WI38 (cell line): ENCODE results near the gene TPK1.

Experiments used
- H3K4me3 ChIP-seq: 2 replicates; pipeline ENCODE4 v1.5.1; 2011; ENCODE audit warnings: low read depth, mild to moderate bottlenecking, control low read depth, low read length
- TF ChIP-seq, protein P1 (sequence below): IDR thresholded peaks from 2 replicates; pipeline ENCODE4 v1.5.1; 2012; ENCODE audit warnings: low read depth, mild to moderate bottlenecking, control low read depth, low read length

The TPK1 gene

DNA sequence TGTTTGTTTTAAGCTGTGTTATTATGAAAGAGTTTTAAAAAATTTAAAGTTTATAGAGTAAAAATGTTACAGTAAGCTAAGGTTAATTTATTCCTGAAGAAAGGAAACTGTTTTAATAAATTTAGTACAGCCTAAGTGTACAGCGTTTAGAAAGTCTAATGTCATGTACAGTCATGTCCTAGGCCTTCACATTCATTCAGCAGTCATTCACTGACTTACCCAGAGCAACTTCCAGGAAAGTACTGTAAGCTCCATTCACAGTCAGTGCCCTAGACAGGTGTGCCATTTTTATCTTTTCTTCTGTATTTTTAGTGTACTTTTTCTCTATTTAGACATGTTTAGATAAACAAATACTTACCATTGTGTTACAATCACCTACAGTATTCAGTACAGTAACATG, 126.8 kb downstream of the TPK1 start:
- no peak overlapping the region for H3K4me3 ChIP-seq
- TF ChIP-seq, protein P1, sequence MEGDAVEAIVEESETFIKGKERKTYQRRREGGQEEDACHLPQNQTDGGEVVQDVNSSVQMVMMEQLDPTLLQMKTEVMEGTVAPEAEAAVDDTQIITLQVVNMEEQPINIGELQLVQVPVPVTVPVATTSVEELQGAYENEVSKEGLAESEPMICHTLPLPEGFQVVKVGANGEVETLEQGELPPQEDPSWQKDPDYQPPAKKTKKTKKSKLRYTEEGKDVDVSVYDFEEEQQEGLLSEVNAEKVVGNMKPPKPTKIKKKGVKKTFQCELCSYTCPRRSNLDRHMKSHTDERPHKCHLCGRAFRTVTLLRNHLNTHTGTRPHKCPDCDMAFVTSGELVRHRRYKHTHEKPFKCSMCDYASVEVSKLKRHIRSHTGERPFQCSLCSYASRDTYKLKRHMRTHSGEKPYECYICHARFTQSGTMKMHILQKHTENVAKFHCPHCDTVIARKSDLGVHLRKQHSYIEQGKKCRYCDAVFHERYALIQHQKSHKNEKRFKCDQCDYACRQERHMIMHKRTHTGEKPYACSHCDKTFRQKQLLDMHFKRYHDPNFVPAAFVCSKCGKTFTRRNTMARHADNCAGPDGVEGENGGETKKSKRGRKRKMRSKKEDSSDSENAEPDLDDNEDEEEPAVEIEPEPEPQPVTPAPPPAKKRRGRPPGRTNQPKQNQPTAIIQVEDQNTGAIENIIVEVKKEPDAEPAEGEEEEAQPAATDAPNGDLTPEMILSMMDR, result no peak

DNA sequence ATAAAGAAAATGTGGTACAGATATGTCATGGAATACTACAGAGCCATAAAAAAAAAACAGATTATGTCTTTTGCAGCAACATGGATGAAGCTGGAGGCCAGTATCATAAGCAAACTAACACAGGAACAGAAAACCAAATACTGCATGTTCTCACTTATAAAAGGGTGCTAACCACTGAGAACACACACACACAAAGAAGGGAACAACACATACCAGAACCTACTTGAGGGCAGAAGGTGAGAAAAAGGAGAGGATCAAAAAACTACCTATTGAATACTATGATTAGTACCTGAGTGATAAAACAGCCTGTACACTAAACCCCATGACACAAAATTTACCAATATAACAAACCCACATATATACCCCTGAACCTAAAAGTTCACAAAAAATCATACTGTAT, 144.6 kb downstream of the TPK1 start:
- no peak overlapping the region for H3K4me3 ChIP-seq
- TF ChIP-seq, protein P1, result no peak

DNA sequence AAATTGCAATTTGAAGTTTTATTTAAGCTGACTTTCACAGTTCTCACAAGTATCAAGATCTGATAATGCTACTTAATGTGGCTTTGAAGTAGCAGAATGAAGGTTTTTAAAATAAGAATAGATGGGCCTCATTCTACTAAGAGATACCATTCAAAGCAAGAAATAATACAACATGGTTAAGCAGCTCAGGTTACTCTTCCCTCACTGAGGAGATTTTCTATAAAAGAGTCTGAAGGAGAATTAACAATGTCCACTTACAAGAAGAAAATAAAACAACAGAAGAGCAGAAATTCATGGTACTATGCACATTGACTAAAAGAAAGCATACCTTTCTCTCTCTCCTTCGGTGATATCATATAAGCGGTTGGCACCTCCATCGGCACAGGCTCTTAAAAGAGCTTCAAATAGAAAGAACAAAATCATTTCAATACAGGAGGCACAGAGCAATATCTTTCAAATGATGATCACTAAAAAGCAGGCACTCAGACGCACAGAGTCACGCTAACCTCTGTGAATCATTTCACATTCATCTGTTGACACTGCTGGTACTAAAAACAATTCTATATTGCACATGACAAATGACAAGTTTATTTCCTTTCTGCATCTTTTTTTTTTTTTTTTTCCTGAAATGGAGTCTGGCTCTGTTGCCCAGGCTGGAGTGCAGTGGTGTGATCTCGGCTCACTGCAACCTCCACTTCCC, 153.1 kb downstream of the TPK1 start:
- H3K4me3 ChIP-seq, result no peak overlapping the region
- TF ChIP-seq, protein P1, result no peak

DNA sequence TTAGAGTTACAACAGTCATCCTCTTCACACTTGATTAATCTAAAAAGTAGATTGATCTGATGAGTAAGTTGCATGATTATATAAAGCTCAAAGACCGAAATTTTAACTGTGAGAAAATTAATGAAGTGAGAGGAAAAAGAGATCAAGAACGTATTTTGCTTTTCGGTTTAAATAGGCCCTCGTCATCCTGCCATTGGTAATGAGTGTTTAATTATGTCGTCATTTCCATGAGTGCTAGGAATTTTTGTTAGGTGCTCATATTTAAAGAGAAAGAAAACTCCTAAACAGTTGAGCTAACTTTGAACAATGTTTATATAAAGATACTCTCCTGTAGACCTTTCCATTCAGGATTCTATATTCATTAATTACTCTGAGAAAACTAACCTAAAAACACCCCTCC, 159.4 kb downstream of the TPK1 start:
- H3K4me3 ChIP-seq, result no peak overlapping the region
- TF ChIP-seq, protein P1, result no peak

DNA sequence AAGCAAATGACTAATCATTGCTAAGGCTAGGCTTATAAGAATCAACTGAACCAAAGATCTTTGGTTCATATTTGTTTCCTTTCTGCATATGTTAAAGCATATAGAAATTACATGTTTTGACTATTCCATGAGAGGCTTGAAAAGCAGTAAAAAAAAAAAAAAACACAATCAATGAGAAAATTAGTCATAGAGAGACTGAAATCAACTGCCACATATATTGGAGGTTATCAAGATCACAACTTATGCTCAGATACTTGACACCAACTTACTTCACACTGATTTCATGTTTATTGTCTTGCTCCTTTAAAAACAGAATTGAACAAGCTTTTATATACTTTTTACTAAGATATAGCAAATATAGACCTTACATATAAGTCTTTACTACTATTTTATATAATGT, 161.3 kb downstream of the TPK1 start:
- TF ChIP-seq, protein P1, result no peak
- H3K4me3 ChIP-seq, result no peak overlapping the region

DNA sequence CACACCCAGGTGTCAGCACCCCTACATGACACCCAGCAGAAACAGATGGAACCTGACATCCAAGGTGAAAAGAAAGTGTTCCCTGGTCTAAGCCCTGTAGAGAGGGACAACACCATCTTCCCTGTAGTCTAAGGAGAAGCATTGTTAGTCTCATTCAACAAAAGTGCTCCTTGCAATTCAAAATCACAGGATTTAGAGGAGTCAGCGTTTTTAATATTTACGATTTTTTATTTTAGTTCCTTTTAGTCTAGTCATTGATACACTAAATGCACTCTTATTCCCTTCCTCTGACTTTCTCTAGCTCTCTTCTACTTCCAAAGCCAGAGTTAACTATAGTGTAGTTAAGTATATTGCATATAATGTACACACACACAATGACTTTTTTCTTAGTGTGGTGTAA, 163.0 kb downstream of the TPK1 start:
- H3K4me3 ChIP-seq, result no peak overlapping the region
- TF ChIP-seq, protein P1, result no peak

DNA sequence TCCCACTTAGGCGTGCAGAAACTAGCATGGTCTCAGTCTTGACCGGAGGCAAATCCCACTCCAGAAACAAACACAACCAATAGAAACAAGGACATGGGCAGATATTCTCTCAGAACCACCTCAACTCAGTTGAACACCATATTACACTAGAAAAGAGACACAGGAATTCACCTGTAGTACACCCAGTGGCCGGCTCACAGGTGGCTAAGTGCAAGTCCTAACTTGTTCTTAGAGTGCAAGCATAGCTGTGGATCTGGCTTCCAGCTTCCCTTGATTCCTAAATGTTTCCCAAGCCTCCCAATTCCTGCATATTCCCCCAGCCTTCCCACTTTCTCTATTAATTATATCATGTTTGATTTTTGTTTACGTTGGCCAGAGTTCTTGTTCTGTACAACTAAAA, 164.4 kb downstream of the TPK1 start:
- TF ChIP-seq, protein P1, result no peak
- H3K4me3 ChIP-seq, result no peak overlapping the region
